GM18868 (cell line): ENCODE results near the gene MAGI2.
"Not testable (repeated sequence)": the region's sequence is repeated elsewhere in the genome, so short reads cannot be mapped to it uniquely, and the experiment has no call there.

Source experiments
- ATAC-seq: cut with Tn5 transposase; IDR thresholded peaks from one replicate; pipeline ENCODE4 v1.9.1; 2021; ENCODE audit warnings: mild to moderate bottlenecking, moderate library complexity; ENCODE audit not compliant: unreplicated experiment

Gene MAGI2

GRCh38 chr7:78329001-78329655 lies 1124.3 kb downstream of the MAGI2 start:
- ATAC-seq = no peak

DNA sequence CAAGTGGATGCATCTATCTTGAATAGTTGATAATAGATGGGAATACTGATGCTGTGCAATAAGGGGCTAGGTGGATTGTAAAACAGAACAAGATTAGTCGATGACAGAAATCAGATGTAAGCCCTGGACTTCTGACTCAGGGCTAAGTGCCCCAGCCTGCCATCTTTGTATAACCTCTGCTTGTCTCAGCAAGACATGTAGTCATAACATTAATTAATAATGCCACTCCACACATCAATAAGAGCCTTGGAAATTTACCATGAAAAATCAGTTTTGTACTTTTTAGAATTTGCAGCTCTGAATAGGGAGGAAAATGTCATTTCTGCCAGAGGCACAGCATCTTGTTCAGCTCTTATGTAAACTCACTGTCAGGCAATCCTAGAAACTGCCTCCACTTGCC lies 1125.7 kb downstream of the MAGI2 start:
- ATAC-seq = no peak

DNA sequence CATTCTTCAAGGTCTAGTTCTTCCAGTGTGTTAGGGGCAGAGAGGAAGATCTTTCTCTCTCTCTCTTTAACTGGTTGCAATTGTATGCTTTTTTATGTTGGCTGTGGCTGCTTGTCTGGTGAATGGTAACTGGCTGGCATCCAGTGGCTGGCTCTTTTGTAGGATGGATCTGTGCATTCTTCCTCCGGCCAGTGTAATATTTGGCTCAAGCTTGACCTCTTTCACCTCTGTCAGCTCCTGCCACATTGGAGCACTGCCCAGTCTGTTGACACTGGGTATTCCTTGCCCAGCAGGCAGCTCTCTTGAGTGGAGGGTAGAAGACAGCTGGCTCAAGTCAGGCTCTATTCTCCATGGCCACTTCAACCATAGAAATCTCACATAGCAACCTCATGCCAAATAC lies 1126.6 kb downstream of the MAGI2 start:
- ATAC-seq = no peak

DNA sequence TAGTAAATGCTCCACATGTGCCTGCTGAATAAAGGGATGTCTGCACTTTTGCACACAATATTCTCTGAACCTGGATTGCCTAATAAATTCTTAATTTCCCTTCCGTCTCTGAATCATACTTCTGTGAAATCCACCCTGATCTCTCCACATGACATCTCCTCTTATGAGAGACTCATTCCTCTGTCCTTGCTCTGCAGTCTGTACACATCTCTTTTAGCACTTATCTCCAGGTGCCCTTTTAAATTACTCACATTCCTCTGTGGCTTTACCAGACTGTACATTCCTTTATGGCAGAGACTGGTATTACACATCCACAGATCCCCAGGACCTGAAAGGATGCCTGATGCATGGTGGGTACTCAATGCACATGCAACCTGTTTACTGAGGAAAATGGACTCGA lies 1127.3 kb downstream of the MAGI2 start:
- no peak for ATAC-seq

GRCh38 chr7:78323118-78323517 lies 1130.3 kb downstream of the MAGI2 start:
- ATAC-seq = no peak

- ATAC-seq = not testable (repeated sequence)
Observed at GRCh38 chr7:78322231-78322630, 1131.2 kb downstream of the MAGI2 start.

GRCh38 chr7:78317371-78317770 lies 1136.1 kb downstream of the MAGI2 start:
- ATAC-seq = no peak

DNA sequence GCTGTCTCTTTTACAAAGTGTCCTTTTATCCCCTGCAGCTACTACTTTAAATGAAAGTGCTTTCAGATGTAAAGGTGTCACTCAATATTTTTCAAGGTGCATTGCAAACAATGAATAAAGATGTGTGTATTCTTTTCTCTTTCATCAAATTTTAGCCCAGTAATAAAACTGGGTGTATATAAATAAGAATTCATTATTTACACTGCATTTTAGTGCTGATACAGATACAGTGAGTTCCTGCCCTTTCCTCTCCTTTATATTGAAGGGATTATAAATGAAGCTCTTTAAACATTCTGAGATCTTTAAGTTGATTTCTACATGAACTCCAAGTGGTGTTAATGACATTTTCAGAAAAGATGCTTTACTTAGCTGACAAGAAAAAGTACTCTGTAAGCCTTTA lies 1137.4 kb downstream of the MAGI2 start:
- ATAC-seq = no peak

- ATAC-seq = no peak
Observed at GRCh38 chr7:78315119-78315518, 1138.3 kb downstream of the MAGI2 start.

- ATAC-seq = no peak
Observed at GRCh38 chr7:78311181-78311580, 1142.3 kb downstream of the MAGI2 start.

- ATAC-seq = no peak
Observed at GRCh38 chr7:78307892-78308291, 1145.6 kb downstream of the MAGI2 start.

DNA sequence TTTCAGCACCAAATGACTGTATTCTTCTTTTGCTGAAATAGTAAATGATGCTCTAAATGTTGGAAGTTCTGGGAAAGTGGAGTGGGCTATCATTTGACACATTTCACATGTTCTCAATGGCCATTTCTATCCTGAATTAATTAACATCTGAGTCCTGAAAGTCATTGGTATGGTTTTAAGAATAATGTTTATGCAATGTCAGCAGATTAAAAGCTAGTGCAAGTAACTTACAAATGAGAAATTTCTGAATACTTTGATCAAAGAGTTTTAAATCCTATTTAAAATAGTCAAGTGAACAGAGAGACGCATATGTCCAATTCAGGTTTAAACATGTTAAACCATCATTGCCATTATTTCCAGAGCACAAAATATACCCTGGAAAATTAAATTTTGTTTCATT lies 1146.8 kb downstream of the MAGI2 start:
- no peak for ATAC-seq

GRCh38 chr7:78301407-78301806 lies 1152.1 kb downstream of the MAGI2 start:
- ATAC-seq = no peak

- no peak for ATAC-seq
Observed at GRCh38 chr7:78299088-78299487, 1154.4 kb downstream of the MAGI2 start.

GRCh38 chr7:78296644-78297371 lies 1156.7 kb downstream of the MAGI2 start:
- ATAC-seq = no peak

DNA sequence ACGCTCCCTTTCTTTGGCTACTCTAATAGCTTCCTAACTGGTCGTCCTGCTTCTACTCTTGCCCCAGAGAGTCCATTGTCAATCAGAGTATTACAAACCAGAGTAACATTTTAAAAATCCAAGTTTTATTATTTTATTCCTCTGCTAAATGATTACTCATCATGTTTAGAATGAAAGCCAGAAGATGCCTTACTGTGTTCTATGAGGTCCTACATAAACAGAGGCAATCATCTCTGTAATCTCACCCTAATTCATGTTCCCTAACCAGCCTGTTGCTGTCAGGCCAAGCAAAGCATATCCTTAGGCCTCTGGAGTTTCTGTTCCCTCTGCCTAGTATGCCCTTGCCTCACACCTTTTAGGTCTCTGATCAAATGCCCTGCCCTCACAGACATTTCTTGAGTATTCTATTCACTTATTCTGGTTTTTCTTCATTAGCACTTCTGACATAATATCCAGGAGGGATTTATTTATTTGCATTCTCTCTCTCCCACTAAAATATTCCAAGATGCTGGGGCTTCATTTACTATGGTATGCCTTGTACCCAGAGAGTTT lies 1157.3 kb downstream of the MAGI2 start:
- no peak for ATAC-seq

- ATAC-seq = not testable (repeated sequence)
Observed at GRCh38 chr7:78289471-78289870, 1164.0 kb downstream of the MAGI2 start.

DNA sequence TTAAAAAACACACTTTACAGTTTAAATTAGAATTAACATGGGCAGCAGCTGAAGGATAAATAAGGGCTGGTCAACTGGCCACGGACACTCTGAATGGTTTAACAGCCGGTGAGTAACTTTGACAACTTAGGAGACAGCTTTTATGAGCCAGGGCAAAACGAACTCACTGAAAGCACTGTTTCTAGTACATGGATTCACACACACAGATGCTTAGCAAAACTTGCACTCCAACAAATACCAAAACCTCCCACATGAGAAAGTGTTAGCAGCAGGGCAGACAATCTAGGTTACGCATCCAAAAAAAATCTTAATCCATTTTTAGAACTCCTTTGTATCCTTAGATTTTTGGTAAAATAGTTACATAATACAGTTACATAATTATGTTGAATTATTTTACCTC lies 1168.5 kb downstream of the MAGI2 start:
- no peak for ATAC-seq

DNA sequence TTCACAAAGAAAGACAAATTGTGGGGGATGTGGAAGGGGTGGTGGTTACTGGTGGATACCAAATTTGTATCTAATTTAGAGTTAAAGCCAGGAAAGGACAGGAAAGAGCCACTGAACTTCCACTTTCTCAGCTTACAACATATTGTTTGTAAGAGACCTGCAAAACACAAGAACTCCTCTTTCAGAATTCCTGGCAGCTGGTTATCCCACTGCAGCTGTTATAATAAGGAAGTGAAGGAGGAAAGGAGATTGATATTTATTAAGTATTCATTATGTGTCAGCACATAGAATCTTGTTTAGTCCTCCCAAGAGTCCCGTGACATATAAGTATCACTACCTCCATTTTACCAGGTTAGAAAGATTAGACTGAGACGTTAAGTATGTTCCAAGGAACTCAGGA lies 1173.2 kb downstream of the MAGI2 start:
- ATAC-seq = no peak

- ATAC-seq = no peak
Observed at GRCh38 chr7:78279457-78279856, 1174.0 kb downstream of the MAGI2 start.

DNA sequence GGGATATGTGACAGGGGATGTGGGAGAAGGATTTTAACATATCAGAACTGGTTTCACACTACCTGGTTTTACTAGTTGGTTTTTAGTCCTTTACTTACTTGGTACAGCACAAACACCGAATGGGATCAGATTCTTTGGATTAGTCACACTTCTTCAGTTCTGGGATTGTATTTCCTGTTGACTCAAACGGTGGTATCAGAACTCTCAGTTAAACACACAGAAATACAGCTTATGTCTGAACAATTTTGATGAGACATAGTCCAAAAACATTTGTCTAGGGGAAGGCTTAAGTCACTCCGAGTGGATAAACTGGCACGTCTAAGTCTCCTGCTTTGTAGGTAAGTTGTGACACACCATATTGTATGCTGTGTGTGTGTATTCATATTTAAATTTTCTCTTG lies 1174.4 kb downstream of the MAGI2 start:
- no peak for ATAC-seq

- no peak for ATAC-seq
Observed at GRCh38 chr7:78267141-78267540, 1186.3 kb downstream of the MAGI2 start.
